ENCODE measurements around the gene SYTL2.

SYTL2 gene

GRCh38 chr11:85815186-85815931 lies 4.4 kb upstream of the SYTL2 start:
- no peak for TF ChIP-seq CTCF (IDR thresholded peaks at IDR 0.05; ENCODE audit: low read depth, low read length, missing control alignments)
- no peak overlapping the region for H3K4me3 ChIP-seq (replicated peaks; ENCODE audit: low read depth, low read length)
- peak; percentile 21 for DNase-seq (ENCODE audit: extremely low read depth, low read depth)

GRCh38 chr11:85813721-85814120 lies 2.8 kb upstream of the SYTL2 start:
- no peak for DNase-seq (ENCODE audit: extremely low read depth, low read depth)
- TF ChIP-seq CTCF (IDR thresholded peaks at IDR 0.05; ENCODE audit: low read depth, low read length, missing control alignments), result no peak
- no peak overlapping the region for H3K4me3 ChIP-seq (replicated peaks; ENCODE audit: low read depth, low read length)

GRCh38 chr11:85811624-85812023 lies 683 bp upstream of the SYTL2 start:
- TF ChIP-seq CTCF (IDR thresholded peaks at IDR 0.05; ENCODE audit: low read depth, low read length, missing control alignments), result no peak
- no peak for DNase-seq (ENCODE audit: extremely low read depth, low read depth)
- H3K4me3 ChIP-seq (replicated peaks; ENCODE audit: low read depth, low read length), result peak overlapping the region; percentile 47

- no peak for TF ChIP-seq CTCF (IDR thresholded peaks at IDR 0.05; ENCODE audit: low read depth, low read length, missing control alignments)
- DNase-seq (ENCODE audit: extremely low read depth, low read depth), result no peak
- peak overlapping the region; percentile 47 for H3K4me3 ChIP-seq (replicated peaks; ENCODE audit: low read depth, low read length)
Observed at GRCh38 chr11:85810521-85810870, 445 bp downstream of the SYTL2 start.

GRCh38 chr11:85809863-85810262 lies 1.1 kb downstream of the SYTL2 start:
- no peak overlapping the region for H3K4me3 ChIP-seq (replicated peaks; ENCODE audit: low read depth, low read length)
- no peak for DNase-seq (ENCODE audit: extremely low read depth, low read depth)
- TF ChIP-seq CTCF (IDR thresholded peaks at IDR 0.05; ENCODE audit: low read depth, low read length, missing control alignments), result peak; percentile 30

GRCh38 chr11:85809191-85809590 lies 1.8 kb downstream of the SYTL2 start:
- DNase-seq (ENCODE audit: extremely low read depth, low read depth), result no peak
- H3K4me3 ChIP-seq (replicated peaks; ENCODE audit: low read depth, low read length), result no peak overlapping the region
- no peak for TF ChIP-seq CTCF (IDR thresholded peaks at IDR 0.05; ENCODE audit: low read depth, low read length, missing control alignments)

GRCh38 chr11:85806876-85807275 lies 4.1 kb downstream of the SYTL2 start:
- no peak for DNase-seq (ENCODE audit: extremely low read depth, low read depth)
- H3K4me3 ChIP-seq (replicated peaks; ENCODE audit: low read depth, low read length), result no peak overlapping the region
- TF ChIP-seq CTCF (IDR thresholded peaks at IDR 0.05; ENCODE audit: low read depth, low read length, missing control alignments), result no peak
